KOPT-K1 (cell line): ENCODE results near the gene IL34.
"Not testable (repeated sequence)": the region's sequence is repeated elsewhere in the genome, so short reads cannot be mapped to it uniquely, and the experiment has no call there.

Experiments
- H3K27ac ChIP-seq: fragments of 200-600 bp; sonication (generic); 2 replicates; pipeline ENCODE4 v1.5.1; 2016; ENCODE audit warnings: antibody characterized with exemption, mild to moderate bottlenecking, low read depth, low read length; ENCODE audit not compliant: poor library complexity, severe bottlenecking
- H3K36me3 ChIP-seq: fragments of 200-600 bp; sonication (generic); 2 replicates; pipeline ENCODE4 v1.5.1; 2017; ENCODE audit warnings: antibody characterized with exemption, mild to moderate bottlenecking, low read length, moderate library complexity; ENCODE audit not compliant: insufficient read depth
- H3K9me3 ChIP-seq: fragments of 200-600 bp; sonication (generic); 2 replicates; pipeline ENCODE4 v1.5.1; 2017; ENCODE audit warnings: antibody characterized with exemption, low read length, mild to moderate bottlenecking; ENCODE audit not compliant: insufficient read depth, poor library complexity, severe bottlenecking

IL34 gene

DNA sequence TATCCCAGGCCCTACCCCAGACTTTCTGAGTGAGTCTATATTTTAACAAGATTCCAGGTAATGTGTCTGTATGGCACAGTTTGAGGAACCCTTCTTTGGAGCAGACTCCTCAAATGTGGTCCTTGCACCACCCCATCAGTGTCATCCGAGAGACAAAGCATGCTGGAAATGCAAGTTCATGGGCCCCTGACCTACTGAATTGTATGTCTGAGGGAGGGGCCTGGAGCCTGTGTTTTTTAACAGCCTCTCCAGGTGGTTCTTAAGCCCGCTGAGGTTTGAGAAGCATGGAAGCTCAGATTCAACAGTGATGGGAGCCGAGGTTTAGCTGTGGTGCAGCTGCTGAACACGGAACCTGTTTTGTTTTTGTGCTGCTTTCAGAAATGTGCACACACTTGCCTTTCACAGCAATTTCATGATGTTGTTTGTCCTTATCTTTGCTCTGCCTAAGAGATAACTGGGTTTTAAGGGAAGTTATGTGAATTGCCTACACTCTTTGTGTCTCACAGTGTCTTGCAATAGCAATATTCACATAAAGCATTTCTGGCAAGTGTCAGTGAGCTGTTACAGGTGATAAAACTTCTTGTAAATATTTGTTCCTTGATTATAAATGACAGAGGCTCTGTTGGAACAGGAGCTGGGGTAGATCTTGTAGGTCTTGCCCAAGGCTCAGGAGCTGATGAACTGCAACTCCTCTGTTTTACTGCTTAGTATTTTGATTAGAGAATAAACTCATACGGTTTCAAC lies 32.0 kb upstream of the IL34 start:
- H3K36me3 ChIP-seq, result no peaks in the 10 kb centered on the region
- H3K9me3 ChIP-seq, result no peaks in the 10 kb centered on the region
- H3K27ac ChIP-seq, result no peak overlapping the region

DNA sequence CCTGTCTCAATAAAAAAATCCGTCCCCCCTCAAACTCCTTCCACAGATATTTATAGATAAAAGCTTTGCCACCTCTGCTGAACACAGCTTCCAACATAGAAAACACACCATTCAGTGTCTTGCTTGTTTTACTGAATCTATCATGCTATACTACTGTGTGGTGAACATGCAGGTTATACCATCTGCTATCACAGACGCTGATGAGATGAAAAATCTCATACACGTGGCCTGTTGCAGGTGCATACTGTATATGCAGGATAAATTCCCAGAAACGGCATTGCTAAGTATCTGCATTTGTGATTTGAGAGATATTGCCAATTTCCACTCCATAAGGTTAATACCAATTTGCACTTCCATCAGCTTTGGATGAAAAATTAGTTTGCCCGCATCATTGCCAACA lies 30.4 kb upstream of the IL34 start:
- H3K36me3 ChIP-seq, result no peaks in the 10 kb centered on the region
- no peaks in the 10 kb centered on the region for H3K9me3 ChIP-seq
- H3K27ac ChIP-seq, result no peak overlapping the region

DNA sequence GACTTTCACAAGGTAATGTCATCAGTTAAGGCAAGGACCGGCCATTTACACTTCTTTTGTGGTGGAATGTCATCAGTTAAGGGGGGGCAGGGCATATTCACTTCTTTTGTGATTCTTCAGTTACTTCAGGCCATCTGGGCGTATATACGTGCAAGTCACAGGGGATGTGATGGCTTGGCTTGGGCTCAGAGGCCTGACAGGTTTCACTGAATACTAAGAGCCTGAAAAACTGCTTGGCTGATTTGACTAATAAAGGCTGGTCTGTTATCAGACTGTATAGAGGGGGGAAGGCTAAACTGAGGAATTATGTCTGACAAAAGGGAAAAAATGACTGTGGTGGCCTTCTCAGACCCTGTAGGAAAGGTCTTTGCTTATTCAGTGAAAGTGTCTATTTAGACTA lies 24.5 kb upstream of the IL34 start:
- not testable (repeated sequence) for H3K36me3 ChIP-seq, H3K9me3 ChIP-seq, H3K27ac ChIP-seq

DNA sequence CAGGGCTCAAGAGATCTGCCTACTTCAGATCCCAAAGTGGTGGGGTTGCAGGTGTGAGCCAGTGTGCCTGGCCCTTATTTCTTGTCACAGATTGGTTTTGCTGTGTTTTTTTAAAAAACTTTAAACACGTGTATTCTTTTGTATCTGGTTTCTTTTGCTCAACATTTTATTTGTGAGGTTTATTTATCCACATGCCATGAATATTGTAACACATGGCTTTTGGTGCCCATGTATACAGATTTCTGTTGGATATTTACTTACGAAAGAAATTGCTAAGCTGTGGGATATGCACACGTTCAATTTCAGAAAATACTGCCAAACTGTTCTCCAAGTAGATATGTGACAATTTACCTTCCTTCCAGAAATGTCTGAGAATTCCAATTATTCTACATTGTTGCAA lies 18.7 kb upstream of the IL34 start:
- H3K9me3 ChIP-seq, result peaks cover 9% of the 10 kb centered on the region
- no peak overlapping the region for H3K27ac ChIP-seq
- H3K36me3 ChIP-seq, result no peaks in the 10 kb centered on the region

DNA sequence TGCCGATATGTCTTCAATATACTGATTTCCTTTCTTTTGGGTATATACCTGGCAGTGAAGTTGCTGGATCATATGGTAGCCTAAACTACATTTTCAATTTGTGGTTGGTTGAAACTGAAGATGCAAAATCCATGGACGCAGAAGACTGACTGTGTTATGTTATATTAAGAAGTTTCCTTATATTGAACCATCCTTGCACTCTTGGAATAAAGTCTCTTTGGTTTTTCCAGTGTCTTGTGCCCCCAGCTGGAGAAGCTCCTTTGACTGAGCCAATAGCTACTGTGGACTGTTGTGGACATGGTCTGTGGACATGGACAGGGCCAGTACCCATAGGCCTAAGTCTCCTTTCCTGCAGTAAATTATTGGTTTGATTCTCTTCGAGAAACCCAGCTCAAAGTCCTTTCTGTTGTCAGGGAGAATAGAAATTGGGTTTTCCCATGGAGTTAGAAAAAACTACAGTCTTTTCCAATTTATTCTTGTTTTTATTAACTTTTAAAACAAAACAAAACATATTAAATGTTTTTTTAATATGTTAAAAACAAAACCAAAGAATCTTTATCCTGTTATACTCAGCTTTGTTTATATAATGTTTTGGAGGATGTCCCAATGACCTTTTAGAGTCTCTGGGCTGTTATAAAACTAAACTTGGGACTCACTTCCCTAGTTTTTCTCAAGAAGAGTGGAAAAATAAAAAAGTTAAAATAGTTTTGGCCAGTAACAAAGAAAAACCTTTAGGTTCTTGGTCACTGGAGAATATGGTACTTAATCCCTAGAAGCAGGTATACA lies 15.2 kb upstream of the IL34 start:
- Histone ChIP-seq H3K9me3 (peaks cover 9% of the 10 kb centered on the region), H3K36me3 (no peaks in the 10 kb centered on the region), H3K27ac (no peak overlapping the region)

DNA sequence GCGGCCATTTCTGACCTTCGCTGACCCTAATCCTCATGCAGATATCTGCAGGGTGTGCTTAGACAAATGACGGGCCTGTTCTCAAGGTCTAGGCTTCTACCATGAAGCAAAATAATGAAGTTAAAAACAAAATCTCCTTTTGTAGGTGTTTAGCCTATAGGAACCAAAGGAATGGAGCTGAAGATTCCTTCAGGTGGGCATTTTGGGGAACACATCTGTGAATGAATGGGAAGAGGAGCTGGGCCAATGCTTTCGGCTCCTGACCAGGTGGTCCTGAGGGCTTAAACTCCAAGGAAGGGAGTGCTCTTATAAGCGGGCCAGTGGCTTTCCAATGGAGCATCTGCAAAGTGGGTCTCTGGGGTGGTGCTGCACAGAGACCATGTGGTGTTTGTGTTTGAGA lies 14.1 kb upstream of the IL34 start:
- H3K27ac ChIP-seq, result no peak overlapping the region
- H3K9me3 ChIP-seq, result peaks cover 9% of the 10 kb centered on the region
- no peaks in the 10 kb centered on the region for H3K36me3 ChIP-seq

DNA sequence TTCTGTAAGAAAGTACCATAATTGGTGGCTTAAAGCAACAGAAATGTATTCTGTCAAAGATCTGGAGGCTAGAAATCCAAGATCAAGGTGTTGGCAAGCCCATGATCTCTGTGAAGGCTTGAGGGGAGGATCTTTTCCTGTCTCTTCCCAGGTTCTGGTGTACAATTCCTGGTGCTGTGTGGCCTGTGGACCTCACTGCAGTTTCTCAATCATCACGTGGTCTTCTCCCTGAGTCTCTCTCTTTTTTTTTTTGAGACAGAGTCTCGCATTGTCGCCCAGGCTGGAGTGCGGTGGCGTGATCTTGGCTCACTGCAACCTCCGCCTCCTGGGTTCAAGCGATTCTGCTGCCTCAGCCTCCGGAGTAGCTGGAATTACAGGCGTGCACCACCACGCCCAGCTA lies 12.7 kb upstream of the IL34 start:
- not testable (repeated sequence) for H3K27ac ChIP-seq, H3K9me3 ChIP-seq, H3K36me3 ChIP-seq

DNA sequence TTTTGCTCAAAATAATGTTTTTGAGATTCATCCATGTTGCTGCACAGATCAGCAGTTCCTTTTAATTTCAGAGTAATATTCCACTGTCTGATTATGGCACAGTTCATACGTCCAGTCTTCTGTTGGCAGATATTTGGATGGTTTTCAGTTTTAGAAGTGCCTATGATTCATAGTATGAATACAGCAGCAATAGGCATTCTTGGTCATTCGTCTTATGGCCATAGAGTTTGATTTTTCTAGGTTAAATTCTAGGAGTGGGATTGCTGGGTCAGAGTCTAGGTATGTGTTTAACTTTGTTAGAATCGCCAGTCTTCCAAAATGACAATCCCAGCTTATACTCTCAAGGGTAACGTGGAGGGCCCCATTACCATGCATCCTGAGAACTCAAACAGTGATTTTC lies 11.5 kb upstream of the IL34 start:
- no peak overlapping the region for H3K27ac ChIP-seq
- peaks cover 9% of the 10 kb centered on the region for H3K9me3 ChIP-seq
- H3K36me3 ChIP-seq, result no peaks in the 10 kb centered on the region

DNA sequence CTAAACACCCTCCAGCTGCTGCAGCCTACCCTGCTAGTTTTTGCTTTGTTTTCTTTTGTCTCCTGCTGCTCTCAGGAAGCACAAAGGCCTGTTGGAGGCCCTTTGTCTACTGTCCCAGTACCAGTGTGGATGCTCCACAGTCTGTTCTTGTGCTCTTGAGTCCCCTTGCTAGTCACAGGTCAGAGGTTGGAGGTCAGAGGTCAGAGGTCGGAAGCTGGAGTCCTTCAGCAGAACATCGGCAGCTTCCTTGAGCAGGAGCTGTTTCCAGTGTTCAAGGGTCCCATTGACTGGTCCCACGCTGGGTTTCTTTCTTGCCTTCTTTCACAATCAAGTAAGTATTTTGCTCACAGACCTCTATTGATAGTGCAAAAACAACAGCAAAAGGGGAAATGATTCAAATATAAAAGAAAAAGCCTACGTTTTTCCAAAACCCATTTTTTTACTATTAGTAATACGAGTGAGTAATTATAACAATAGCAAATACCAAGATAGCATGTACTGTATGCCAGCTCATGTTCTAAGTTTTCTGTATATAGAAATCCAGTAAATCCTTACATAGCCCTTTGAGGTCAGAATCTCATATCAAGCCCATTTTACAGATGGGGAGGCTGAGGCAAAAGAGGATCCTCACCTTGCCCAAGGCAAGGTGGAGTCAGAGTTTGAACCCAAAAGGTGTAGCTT lies 10.9 kb upstream of the IL34 start:
- Histone ChIP-seq H3K27ac (no peak overlapping the region), H3K36me3 (no peaks in the 10 kb centered on the region), H3K9me3 (peaks cover 8% of the 10 kb centered on the region)

DNA sequence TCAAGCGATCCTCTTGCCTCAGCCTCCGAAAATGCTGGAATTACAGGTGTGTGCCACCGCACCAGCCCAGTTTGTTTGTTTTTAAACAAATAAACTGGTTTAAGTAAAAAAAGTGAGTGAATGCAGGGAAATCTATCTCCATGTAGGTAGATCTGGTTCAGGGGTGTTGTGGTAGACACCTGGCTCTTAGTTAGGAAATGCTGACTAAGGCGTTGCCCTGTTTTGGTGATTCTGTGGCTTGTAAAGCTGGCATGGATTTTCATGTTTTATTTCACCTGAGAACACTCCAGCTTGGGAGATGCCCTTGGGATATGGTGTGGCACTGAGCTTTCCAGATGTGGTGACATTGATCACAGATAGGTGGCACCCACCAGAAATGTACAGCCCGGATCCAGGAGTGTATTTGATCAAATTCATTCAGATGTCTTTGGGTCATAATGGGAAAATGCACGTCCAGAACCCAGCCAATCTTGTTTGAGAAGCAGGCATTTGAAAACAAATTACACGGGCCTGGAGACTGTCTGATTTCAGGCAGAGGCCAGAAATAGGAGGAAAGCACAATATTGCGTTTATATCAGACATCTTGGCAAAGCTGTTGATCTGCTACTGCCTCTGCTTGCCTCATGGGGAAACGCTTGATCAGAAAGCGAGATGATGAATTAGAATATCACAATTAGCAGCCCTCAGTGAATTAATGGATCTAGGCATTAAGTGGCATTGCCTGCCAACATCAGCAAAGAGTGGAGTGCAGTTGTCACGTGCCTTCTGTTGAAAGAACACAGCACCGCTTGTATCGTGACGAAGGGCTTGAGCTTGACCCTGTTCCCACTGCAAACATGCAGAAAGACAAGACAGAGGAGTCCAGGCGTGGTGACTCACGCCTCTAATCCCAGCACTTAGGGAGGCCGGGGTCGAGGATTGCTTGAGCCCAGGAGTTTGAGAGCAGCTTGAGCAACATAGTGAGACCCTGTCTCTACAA lies 7.3 kb upstream of the IL34 start:
- no peaks in the 10 kb centered on the region for H3K9me3 ChIP-seq
- no peaks in the 10 kb centered on the region for H3K36me3 ChIP-seq
- H3K27ac ChIP-seq, result no peak overlapping the region

DNA sequence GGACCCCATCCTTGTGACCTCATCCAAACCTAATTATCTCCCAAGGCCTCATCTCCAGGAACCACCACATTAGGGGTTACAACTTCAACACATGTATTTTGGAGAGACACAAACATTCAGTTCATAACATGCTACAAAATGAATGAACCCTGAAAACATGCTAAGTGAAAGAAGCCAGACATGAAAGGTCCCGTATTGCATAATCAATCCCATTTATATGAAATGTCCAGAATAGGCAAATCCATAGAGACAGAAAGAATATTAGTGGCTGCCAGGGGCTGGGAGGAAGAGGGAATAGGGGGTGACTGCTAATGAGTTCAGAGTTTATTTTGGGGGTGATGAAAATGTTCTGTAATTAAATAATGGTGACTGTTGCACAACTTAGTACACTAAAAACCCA lies 3.7 kb upstream of the IL34 start:
- no peak overlapping the region for H3K27ac ChIP-seq
- no peaks in the 10 kb centered on the region for H3K36me3 ChIP-seq
- H3K9me3 ChIP-seq, result no peaks in the 10 kb centered on the region

DNA sequence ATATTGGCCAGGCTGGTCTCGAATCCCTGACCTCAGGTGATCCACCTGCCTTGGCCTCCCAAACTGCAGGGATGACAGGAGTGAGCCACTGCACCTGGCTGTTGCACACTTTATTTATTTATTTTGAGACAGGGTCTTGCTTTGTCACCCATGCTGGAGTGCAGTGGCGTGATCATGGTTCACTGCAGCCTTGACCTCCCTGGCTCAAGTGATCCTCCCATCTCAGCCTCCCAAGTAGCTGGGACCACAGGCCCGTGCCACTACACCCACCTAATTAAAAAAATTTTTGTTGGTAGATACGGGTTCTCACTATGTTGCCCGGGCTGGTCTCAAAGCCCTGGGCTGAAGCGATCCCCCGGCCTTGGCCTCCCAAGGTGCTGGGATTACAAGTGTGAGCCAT lies 3.1 kb upstream of the IL34 start:
- not testable (repeated sequence) for H3K36me3 ChIP-seq, H3K27ac ChIP-seq, H3K9me3 ChIP-seq

DNA sequence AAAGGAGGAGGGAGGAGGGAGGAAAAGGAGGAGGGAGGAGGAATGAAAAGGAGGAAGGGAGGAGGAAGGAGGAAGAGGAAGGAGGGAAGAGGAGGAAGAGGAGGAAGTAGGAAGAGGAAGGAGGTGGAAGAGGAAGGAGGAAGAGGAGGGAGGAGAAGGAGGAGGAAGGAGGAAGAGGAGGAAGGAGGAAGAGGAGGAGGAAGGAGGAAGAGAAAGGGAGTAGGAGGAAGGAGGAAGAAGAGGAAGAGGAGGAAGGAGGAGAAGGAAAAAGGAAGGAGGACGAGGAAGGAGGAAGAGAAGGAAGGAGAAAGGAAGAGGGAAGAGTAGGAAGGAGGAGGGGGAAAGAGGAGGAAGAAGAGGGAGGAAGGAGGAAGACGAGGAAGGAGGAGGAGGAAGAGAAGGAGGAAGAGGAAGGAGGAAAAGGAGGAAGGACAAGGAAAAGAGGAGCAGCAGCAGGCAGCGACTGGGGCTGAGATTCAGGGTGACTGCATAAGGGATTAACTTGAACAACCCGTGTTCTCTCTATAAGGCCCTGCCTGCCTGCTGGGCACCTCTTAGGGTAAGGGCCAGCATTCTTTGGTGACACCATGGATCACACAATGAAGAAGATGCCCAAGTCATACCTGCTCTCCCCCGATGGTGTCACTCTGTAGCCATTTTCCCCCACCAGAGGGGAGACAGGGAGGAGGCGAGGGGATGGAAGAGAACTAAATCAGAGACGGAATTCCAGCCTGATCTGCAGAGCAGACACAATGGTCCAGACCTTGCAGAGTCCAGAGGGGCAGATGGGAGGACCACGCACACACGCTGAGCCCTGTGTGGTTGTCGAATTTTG lies 1.4 kb upstream of the IL34 start:
- no peaks in the 10 kb centered on the region for H3K36me3 ChIP-seq
- no peak overlapping the region for H3K27ac ChIP-seq
- H3K9me3 ChIP-seq, result no peaks in the 10 kb centered on the region
